Prostate gland (tissue), 2 donors: ENCODE data around the gene STOM.

Experiments used
- POLR2A ChIP-seq: fragments of 450-650 bp; IDR thresholded peaks from one replicate; pipeline ENCODE4 v1.6.1; 2016; ENCODE audit warnings: antibody characterized with exemption, mild to moderate bottlenecking
- TF ChIP-seq, protein P1 (sequence below), 4 experiments: fragments of 200-600 bp in 2 of 4; fragments of 450-650 bp in 2 of 4; sonication (generic) in 2 of 4; IDR thresholded peaks; 1 replicate in 3 of 4; 2 replicates in 1 of 4; pipeline ENCODE4 v1.5.1; 2016 to 2019; ENCODE audit warnings: antibody characterized with exemption in 4 of 4, mild to moderate bottlenecking in 2 of 4, moderate library complexity in 2 of 4

DNA sequence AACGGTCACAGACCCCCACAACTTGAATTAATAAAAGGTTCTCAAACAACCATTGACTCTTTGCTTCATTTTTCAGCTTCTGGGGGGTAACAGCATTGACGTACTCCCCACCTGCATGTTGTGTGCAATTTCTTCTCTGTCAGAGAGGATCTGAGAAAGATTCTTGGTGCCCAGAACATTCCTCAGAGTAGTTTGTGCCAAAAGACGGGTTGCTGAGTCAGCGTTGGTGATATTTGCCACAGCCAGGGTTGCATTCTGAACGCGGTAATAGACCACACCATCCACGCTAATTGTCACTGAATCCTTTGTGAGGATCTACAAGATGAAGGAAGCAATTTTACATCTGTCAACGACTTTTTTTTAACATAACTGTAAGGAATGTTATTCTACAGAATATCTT lies 21.0 kb downstream of the STOM start:
- TF ChIP-seq, protein P1, sequence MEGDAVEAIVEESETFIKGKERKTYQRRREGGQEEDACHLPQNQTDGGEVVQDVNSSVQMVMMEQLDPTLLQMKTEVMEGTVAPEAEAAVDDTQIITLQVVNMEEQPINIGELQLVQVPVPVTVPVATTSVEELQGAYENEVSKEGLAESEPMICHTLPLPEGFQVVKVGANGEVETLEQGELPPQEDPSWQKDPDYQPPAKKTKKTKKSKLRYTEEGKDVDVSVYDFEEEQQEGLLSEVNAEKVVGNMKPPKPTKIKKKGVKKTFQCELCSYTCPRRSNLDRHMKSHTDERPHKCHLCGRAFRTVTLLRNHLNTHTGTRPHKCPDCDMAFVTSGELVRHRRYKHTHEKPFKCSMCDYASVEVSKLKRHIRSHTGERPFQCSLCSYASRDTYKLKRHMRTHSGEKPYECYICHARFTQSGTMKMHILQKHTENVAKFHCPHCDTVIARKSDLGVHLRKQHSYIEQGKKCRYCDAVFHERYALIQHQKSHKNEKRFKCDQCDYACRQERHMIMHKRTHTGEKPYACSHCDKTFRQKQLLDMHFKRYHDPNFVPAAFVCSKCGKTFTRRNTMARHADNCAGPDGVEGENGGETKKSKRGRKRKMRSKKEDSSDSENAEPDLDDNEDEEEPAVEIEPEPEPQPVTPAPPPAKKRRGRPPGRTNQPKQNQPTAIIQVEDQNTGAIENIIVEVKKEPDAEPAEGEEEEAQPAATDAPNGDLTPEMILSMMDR (IDR thresholded peaks at IDR 0.05): no peak
- no peak for TF ChIP-seq POLR2A
